Suprapubic skin (tissue), 4 donors: ENCODE results near the gene KCNMB1. TPM values are rescaled to one million over a fixed set of nuclear protein-coding genes. Genes with fewer than 3 reads are reported as not detected.

Experiments
- DNase-seq, 2 donors: peaks; one replicate each; pipeline ENCODE4 v3.0.0-alpha.2; 2019; ENCODE audit warnings: low spot score in 2 of 2
- H3K27ac ChIP-seq: fragments of 200-600 bp; sonication (generic); one replicate; pipeline ENCODE4 v1.5.1; 2019
- H3K27me3 ChIP-seq: fragments of 200-600 bp; sonication (generic); one replicate; pipeline ENCODE4 v1.5.1; 2019
- H3K36me3 ChIP-seq: fragments of 200-600 bp; sonication (generic); one replicate; pipeline ENCODE4 v1.5.1; 2019
- H3K4me1 ChIP-seq: fragments of 200-600 bp; sonication (generic); one replicate; pipeline ENCODE4 v1.5.1; 2019
- H3K4me3 ChIP-seq: fragments of 200-600 bp; sonication (generic); one replicate; pipeline ENCODE4 v1.5.1; 2019; ENCODE audit warnings: mild to moderate bottlenecking
- H3K9me3 ChIP-seq: fragments of 200-600 bp; sonication (generic); one replicate; pipeline ENCODE4 v1.5.1; 2019
- CTCF ChIP-seq, 2 donors: fragments of 200-600 bp in 1 of 2; fragments of 450-650 bp in 1 of 2; sonication (generic) in 1 of 2; IDR thresholded peaks; one replicate each; pipeline ENCODE4 v1.5.1; 2016 to 2019; ENCODE audit warnings: antibody characterized with exemption in 2 of 2, mild to moderate bottlenecking in 1 of 2, moderate library complexity in 1 of 2
- EP300 ChIP-seq: sonication (generic); formaldehyde crosslinking; IDR thresholded peaks from one replicate; pipeline ENCODE4 v1.6.1; 2017; ENCODE audit warnings: antibody characterized with exemption
- POLR2A ChIP-seq, 2 donors: fragments of 450-650 bp; IDR thresholded peaks; one replicate each; pipeline ENCODE4 v1.6.1; 2017; ENCODE audit warnings: antibody characterized with exemption in 2 of 2, mild to moderate bottlenecking in 2 of 2, moderate library complexity in 2 of 2
- POLR2AphosphoS5 ChIP-seq, 3 donors: sonication (generic); formaldehyde crosslinking; IDR thresholded peaks; one replicate each; pipeline ENCODE4 v1.6.1; 2017; ENCODE audit warnings: antibody characterized with exemption in 3 of 3
- WGBS: methylation state at CpG from one replicate; pipeline ENCODE4 v1.1.5; 2018; 5-methylcytosine and 5-hydroxymethylcytosine counted together
- total RNA-seq, 4 donors: library from RNA; depleted of rRNA; stranded (reverse); fragments of >200 nt; gene quantifications; one replicate each; pipeline ENCODE4 v1.1.0, GENCODE V29; 2016

The KCNMB1 gene
- total RNA-seq, 4 donors from 2014 or later, result 1.3 to 3.7 (median 1.9) TPM

DNA sequence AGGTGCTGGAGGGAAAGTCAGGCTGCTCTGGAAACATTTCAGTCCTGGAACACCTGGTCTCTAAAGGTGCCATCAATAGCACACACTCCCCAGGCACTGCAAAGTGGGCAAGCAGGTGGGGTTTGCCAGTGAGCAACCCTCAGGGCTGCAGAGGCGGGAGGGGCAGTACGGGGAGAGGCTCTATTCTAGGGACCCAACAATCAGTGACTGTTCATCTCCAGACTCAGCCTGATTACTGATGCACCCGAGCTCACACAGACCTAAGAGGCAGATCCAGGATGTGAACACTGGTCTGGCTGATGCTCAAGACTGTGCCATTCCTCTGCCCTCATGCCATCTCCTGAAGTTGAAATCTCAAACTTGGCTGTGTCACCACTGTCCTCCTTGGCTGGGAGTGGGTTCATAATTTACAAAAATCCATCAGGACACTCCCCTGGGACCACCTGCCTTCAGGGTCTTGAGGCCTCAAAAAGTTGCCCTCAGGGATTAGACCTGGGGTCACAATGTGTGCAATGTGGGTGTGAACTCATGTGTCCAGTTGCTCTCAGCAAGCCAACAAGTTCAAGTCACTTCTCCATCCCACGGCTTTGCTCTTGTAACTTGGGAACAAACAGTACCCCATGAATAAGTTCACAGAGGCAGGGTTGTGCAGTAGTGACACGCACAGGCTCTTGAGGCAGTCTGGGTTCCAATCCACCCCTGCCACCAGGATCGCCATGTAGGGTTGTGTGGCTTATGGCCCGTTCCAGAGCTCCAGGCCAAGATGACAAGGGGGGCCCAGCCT, 19.9 kb upstream of the KCNMB1 start:
- Histone ChIP-seq H3K27me3 (no peaks in the 10 kb centered on the region), H3K36me3 (no peaks in the 10 kb centered on the region), H3K27ac (no peak overlapping the region), H3K4me3 (no peak overlapping the region), H3K4me1 (no peaks in the 10 kb centered on the region), H3K9me3 (no peaks in the 10 kb centered on the region)
- TF ChIP-seq POLR2A (IDR thresholded peaks at IDR 0.05) (no peak), CTCF (IDR thresholded peaks at IDR 0.05) (no peak), POLR2AphosphoS5 (IDR thresholded peaks at IDR 0.05) (no peak)
- DNase-seq, result no peak
- 67% methylated on average over 5 of the region's 7 CpGs for WGBS

GRCh38 chr5:170408226-170408625, 19.1 kb upstream of the KCNMB1 start:
- DNase-seq, result no peak
- Histone ChIP-seq H3K27ac (no peak overlapping the region), H3K4me3 (no peak overlapping the region), H3K4me1 (no peaks in the 10 kb centered on the region), H3K27me3 (no peaks in the 10 kb centered on the region), H3K36me3 (no peaks in the 10 kb centered on the region), H3K9me3 (no peaks in the 10 kb centered on the region)
- no peak for TF ChIP-seq EP300
- TF ChIP-seq POLR2A (IDR thresholded peaks at IDR 0.05), result no peak
- no peak for TF ChIP-seq CTCF (IDR thresholded peaks at IDR 0.05)
- no peak for TF ChIP-seq POLR2AphosphoS5 (IDR thresholded peaks at IDR 0.05)
- WGBS, result 27% methylated on average over 6 of the region's 6 CpGs

DNA sequence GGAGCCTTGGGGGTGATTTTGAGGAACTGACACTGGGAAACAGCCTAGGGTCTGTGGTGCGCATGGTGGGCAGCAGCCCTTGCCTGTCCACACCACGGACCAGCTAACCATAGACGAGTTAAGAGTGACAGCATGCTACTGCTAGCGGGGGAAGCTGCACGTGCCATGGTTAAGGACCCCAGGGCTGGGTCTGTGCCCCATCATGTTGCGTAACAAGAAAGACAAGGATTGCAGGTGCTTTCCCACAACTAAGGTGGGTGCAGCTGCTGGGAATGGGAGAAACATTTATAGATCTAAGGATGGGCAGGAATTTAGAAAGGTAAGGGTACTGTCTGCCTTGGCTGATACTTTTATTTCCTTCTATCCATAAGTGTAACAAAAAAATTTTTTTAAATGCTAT, 17.9 kb upstream of the KCNMB1 start:
- H3K4me3 ChIP-seq, result no peak overlapping the region
- WGBS, result 74% methylated on average over 6 of the region's 6 CpGs
- no peak for DNase-seq
- no peak for TF ChIP-seq POLR2AphosphoS5 (IDR thresholded peaks at IDR 0.05)
- TF ChIP-seq POLR2A (IDR thresholded peaks at IDR 0.05), result no peak
- no peak for TF ChIP-seq CTCF (IDR thresholded peaks at IDR 0.05)
- TF ChIP-seq EP300, result no peak
- no peaks in the 10 kb centered on the region for H3K27me3 ChIP-seq
- H3K9me3 ChIP-seq, result no peaks in the 10 kb centered on the region
- no peaks in the 10 kb centered on the region for H3K36me3 ChIP-seq
- no peaks in the 10 kb centered on the region for H3K4me1 ChIP-seq
- no peak overlapping the region for H3K27ac ChIP-seq

- Histone ChIP-seq H3K4me3 (no peak overlapping the region), H3K27ac (no peak overlapping the region), H3K36me3 (no peaks in the 10 kb centered on the region), H3K4me1 (no peaks in the 10 kb centered on the region), H3K27me3 (no peaks in the 10 kb centered on the region), H3K9me3 (no peaks in the 10 kb centered on the region)
- WGBS, result 72% methylated on average over 2 of the region's 2 CpGs
- TF ChIP-seq POLR2AphosphoS5 (IDR thresholded peaks at IDR 0.05) (no peak), POLR2A (IDR thresholded peaks at IDR 0.05) (no peak), EP300 (no peak), CTCF (IDR thresholded peaks at IDR 0.05) (no peak)
- no peak for DNase-seq
These were observed 16.6 kb upstream of the KCNMB1 start for GRCh38 chr5:170405817-170406216.

DNA sequence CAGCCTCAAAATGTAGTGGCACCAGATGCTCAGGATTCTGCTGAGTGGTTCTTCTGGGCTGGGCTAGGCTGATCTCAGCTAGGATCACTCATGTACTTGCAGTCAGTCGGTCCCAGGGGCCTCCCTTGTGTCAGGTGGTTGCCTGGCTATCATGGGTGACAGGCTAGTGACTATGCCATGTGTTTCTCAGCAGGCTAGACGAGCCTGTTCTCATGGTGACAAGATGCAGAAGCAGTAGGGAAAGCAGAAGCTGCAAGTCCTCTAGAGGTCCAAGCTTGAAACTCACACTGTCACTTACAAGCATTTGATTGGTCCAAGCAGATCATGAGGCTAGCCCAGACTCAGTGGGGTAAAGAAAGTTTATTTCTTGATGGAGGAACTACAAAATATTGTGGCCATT, 15.2 kb upstream of the KCNMB1 start:
- H3K36me3 ChIP-seq, result no peaks in the 10 kb centered on the region
- no peak overlapping the region for H3K27ac ChIP-seq
- no peak overlapping the region for H3K4me3 ChIP-seq
- no peaks in the 10 kb centered on the region for H3K27me3 ChIP-seq
- TF ChIP-seq POLR2AphosphoS5 (IDR thresholded peaks at IDR 0.05), result no peak
- TF ChIP-seq POLR2A (IDR thresholded peaks at IDR 0.05), result no peak
- TF ChIP-seq CTCF (IDR thresholded peaks at IDR 0.05), result no peak
- no peak for TF ChIP-seq EP300
- peak in 1 of 2 donors; percentile 60 for DNase-seq
- H3K4me1 ChIP-seq, result no peaks in the 10 kb centered on the region
- 73% methylated on average over 2 of the region's 2 CpGs for WGBS
- H3K9me3 ChIP-seq, result no peaks in the 10 kb centered on the region
